GM12878 (cell line): Measurements from ENCODE around the gene SH2D3A. TPM values are rescaled to one million over a fixed set of nuclear protein-coding genes. Genes with fewer than 3 reads are reported as not detected.

Experiments
- ATAC-seq: fragments of 200-7000 bp; cut with Tn5 transposase; 3 replicates; pipeline ENCODE4 v1.9.1; 2020; ENCODE audit warnings: mild to moderate bottlenecking, moderate library complexity
- BruUV-seq: library from RNA; stranded (reverse); fragments of 400-500 nt; replicated peaks from 2 replicates; lab custom pipeline; 2021; lab: Mats Ljungman, UMichigan
- CTCF ChIA-PET: fragments of 300-600 bp; sonication (Branson Sonifier 250); formaldehyde crosslinking; extraction: SDS; loops from one replicate; lab custom pipeline; 2021; ENCODE audit warnings: inconsistent platforms; lab: Yijun Ruan, JAX
- POLR2A ChIA-PET: fragments of 350-600 bp; formaldehyde crosslinking; extraction: SDS; loops from one replicate; lab custom pipeline; 2021; ENCODE audit warnings: inconsistent platforms; lab: Charles Lee
- RAD21 ChIA-PET: fragments of 300-600 bp; sonication (Branson Sonifier 250); formaldehyde crosslinking; loops from one replicate; lab custom pipeline; 2023; ENCODE audit warnings: antibody characterized with exemption; ENCODE audit not compliant: unreplicated experiment; lab: Charles Lee
- SMC1A ChIA-PET: fragments of 300-600 bp; sonication (Branson Sonifier 250); formaldehyde crosslinking; loops from one replicate; lab custom pipeline; 2023; ENCODE audit not compliant: unreplicated experiment, uncharacterized antibody; lab: Charles Lee
- DNase-seq: peaks from one replicate; pipeline ENCODE4 v3.0.0-alpha.2; 2011; ENCODE audit warnings: low read depth, low spot score
- FAIRE-seq: peaks from 3 replicates; lab custom pipeline; 2011; peaks lifted over from hg19 to GRCh38; lab: Jason Lieb, UNC
- H2AFZ ChIP-seq: 2 replicates; pipeline ENCODE4 v1.6.0; 2011; ENCODE audit warnings: low read depth, low read length, control low read depth; ENCODE audit not compliant: control insufficient read depth
- H3K27ac ChIP-seq: 2 replicates; pipeline ENCODE4 v1.5.1; 2011; ENCODE audit warnings: control low read depth; ENCODE audit not compliant: control insufficient read depth, insufficient read depth
- H3K27me3 ChIP-seq, 2 experiments: replicated peaks in 1 of 2; 2 replicates each; pipeline versions ENCODE4 v1.6.0 to v1.6.1; 2011; ENCODE audit warnings: low read length in 1 of 2; ENCODE audit not compliant: control insufficient read depth in 2 of 2, insufficient read depth in 2 of 2
- H3K36me3 ChIP-seq, 2 experiments: 2 replicates each; pipeline ENCODE4 v1.5.1; 2011; ENCODE audit warnings: low read length in 1 of 2; ENCODE audit not compliant: control insufficient read depth in 2 of 2, insufficient read depth in 2 of 2
- H3K4me1 ChIP-seq: 2 replicates; pipeline ENCODE4 v1.6.1; 2011; ENCODE audit warnings: mild to moderate bottlenecking, low read length, moderate library complexity, mixed read lengths; ENCODE audit not compliant: control insufficient read depth, insufficient read depth
- H3K4me2 ChIP-seq: 2 replicates; pipeline ENCODE4 v1.6.0; 2011; ENCODE audit warnings: control low read depth; ENCODE audit not compliant: control insufficient read depth, insufficient read depth
- H3K4me3 ChIP-seq: fragments of 200-600 bp; sonication (generic); 2 replicates; pipeline ENCODE4 v1.5.1; 2016
- H3K79me2 ChIP-seq: 2 replicates; pipeline ENCODE4 v1.6.0; 2011; ENCODE audit warnings: low read length; ENCODE audit not compliant: control insufficient read depth, insufficient read depth
- H3K9ac ChIP-seq: 2 replicates; pipeline ENCODE4 v1.8.0; 2011; ENCODE audit warnings: low read length, control low read depth, mixed read lengths; ENCODE audit not compliant: control insufficient read depth, insufficient read depth
- H3K9me3 ChIP-seq: replicated peaks from 3 replicates; pipeline ENCODE4 v1.5.1; 2011; ENCODE audit warnings: mild to moderate bottlenecking, low read length; ENCODE audit not compliant: control insufficient read depth, insufficient read depth
- H4K20me1 ChIP-seq: 2 replicates; pipeline ENCODE4 v1.6.0; 2011; ENCODE audit not compliant: control insufficient read depth, insufficient read depth
- CEBPB ChIP-seq, 2 experiments: fragments of 150-350 bp in 1 of 2; IDR thresholded peaks; 2 replicates each; pipeline ENCODE4 v1.6.1; 2012 to 2014; ENCODE audit warnings: low read depth in 2 of 2, low read length in 2 of 2, borderline replicate concordance in 1 of 2, inconsistent platforms in 1 of 2
- CREM ChIP-seq: IDR thresholded peaks from 2 replicates; pipeline ENCODE4 v1.6.1; 2014; ENCODE audit warnings: antibody characterized with exemption, low read depth
- EED ChIP-seq: sonication (generic); IDR thresholded peaks from 2 replicates; pipeline ENCODE4 v1.6.1; 2016; ENCODE audit warnings: antibody characterized with exemption, low read depth
- HDAC2 ChIP-seq: fragments of 200-600 bp; sonication (generic); IDR thresholded peaks from 2 replicates; pipeline ENCODE4 v1.6.1; 2017
- HDAC6 ChIP-seq: fragments of 200-600 bp; sonication (generic); IDR thresholded peaks from one replicate; pipeline ENCODE4 v1.8.0; 2017; ENCODE audit warnings: antibody characterized with exemption; ENCODE audit not compliant: unreplicated experiment
- HDGF ChIP-seq: fragments of 450-650 bp; IDR thresholded peaks from 2 replicates; pipeline ENCODE4 v1.6.1; 2016; ENCODE audit warnings: antibody characterized with exemption
- IKZF1 ChIP-seq: fragments of 450-650 bp; conservative IDR thresholded peaks from 2 replicates; pipeline ENCODE4 v1.6.1; 2017; ENCODE audit warnings: antibody characterized with exemption, mild to moderate bottlenecking
- POU2F2 ChIP-seq: IDR thresholded peaks from 3 replicates; pipeline ENCODE4 v1.6.1; 2011; ENCODE audit warnings: low read depth, mild to moderate bottlenecking, low read length, borderline replicate concordance
- RFX5 ChIP-seq: IDR thresholded peaks from 2 replicates; pipeline ENCODE4 v1.6.1; 2011; ENCODE audit warnings: low read depth, low read length, improper control_type of control experiment
- SMAD5 ChIP-seq: IDR thresholded peaks from 2 replicates; pipeline ENCODE4 v1.6.1; 2016; ENCODE audit warnings: antibody characterized with exemption, low read depth
- SREBF2 ChIP-seq: IDR thresholded peaks from 2 replicates; pipeline ENCODE4 v1.6.1; 2012; ENCODE audit warnings: mild to moderate bottlenecking, low read length
- STAT3 ChIP-seq: IDR thresholded peaks from 2 replicates; pipeline ENCODE4 v1.6.1; 2011; ENCODE audit warnings: low read depth, low read length, improper control_type of control experiment
- WRNIP1 ChIP-seq: IDR thresholded peaks from 2 replicates; pipeline ENCODE4 v1.6.1; 2011; ENCODE audit warnings: low read depth, low read length, improper control_type of control experiment, borderline replicate concordance
- ZNF24 ChIP-seq: fragments of 450-650 bp; IDR thresholded peaks from 2 replicates; pipeline ENCODE4 v1.6.1; 2017; ENCODE audit warnings: antibody characterized with exemption, mild to moderate bottlenecking
- whole genome bisulfite sequencing: methylation state at CpG from one replicate; pipeline ENCODE4 v1.1.6; 2016; ENCODE audit warnings: low lambda C conversion rate; ENCODE audit not compliant: insufficient replicate concordance, insufficient coverage; ENCODE audit errors: missing lambda C conversion rate; 5-methylcytosine and 5-hydroxymethylcytosine counted together
- in situ Hi-C: fragments of 300-500 bp; cut with MboI; formaldehyde crosslinking; loops from 9 replicates; pipeline ENCODE4 v1.14.3; 2018; ENCODE audit warnings: mixed read lengths
- intact Hi-C: fragments of 100-400 bp; cut with micrococcal nuclease; formaldehyde crosslinking; loops from one replicate; pipeline ENCODE4 v1.14.2; 2022; ENCODE audit not compliant: unreplicated experiment
- polyA plus RNA-seq, 11 experiments: library from polyadenylated mRNA; depleted of rRNA in 4 of 11; unstranded in 6 of 11; stranded (reverse) in 5 of 11; fragments of >200 nt; fragmentation: Nextera tagmentation in 4 of 11; fragmentation: Illumina TruSeq in 1 of 11; extraction: Ambion mirVana in 4 of 11; extraction: Trizol in 1 of 11; gene quantifications; 1 replicate in 1 of 11; 2 replicates in 10 of 11; pipeline versions ENCODE4 v1.2.1 to v1.2.3, GENCODE V29; 2011 to 2016; ENCODE audit warnings: inconsistent platforms in 2 of 11, missing spikeins in 2 of 11, low read depth in 1 of 11
- total RNA-seq, 4 experiments: library from RNA; depleted of rRNA in 3 of 4; stranded (reverse); fragments of >200 nt in 3 of 4; fragmentation: Illumina TruSeq in 1 of 4; extraction: Trizol in 1 of 4; gene quantifications; 2 replicates each; pipeline versions ENCODE4 v1.2.1 to v1.2.3, GENCODE V29; 2013 to 2021
- TF ChIP-seq, protein P1 (sequence below): fragments of 150-350 bp; IDR thresholded peaks from 2 replicates; pipeline ENCODE4 v1.6.1; 2016; ENCODE audit warnings: low read depth, low read length
- TF ChIP-seq, protein P2 (sequence below): IDR thresholded peaks from 2 replicates; pipeline ENCODE4 v1.6.1; 2012; ENCODE audit warnings: improper control_type of control experiment, low read depth, low read length; ENCODE audit not compliant: insufficient replicate concordance

Gene SH2D3A
- total and polyA plus RNA-seq, 10 of the 15 experiments (the other 5 are each of a cell fraction or from before 2014, with no cell fraction given): 0.77 to 24.4 (median 9.5) TPM

DNA sequence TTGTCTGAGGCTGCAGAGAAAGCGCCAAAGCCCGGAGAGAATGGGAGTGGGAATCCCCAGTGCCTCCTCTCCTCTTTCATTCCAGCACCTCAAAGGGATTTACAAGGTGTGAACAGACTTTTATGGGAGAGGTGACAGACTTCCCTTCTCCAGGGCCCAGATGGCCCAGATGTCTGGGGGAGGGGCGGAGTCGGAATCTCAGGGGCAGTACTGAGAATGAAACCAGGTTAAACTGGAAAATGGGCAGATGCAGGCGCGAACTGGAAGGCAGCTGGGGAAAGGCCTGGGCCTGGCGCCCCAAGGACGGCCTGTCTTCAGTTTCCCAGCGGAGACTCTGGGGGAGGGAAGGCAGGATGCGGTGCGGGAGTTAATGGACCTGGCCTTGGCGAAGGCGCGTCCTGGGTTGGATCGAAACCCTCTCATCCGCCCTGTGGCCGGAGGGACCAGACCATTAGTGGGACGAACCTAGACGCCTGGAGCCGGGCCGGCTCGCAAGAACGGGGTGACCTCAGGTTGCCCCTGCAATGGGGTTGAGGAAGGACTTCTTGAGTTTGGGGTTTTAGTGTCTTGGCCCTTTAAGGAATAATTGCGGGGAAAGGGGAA, 28.3 kb downstream of the SH2D3A start:
- no peaks in the 10 kb centered on the region for H4K20me1 ChIP-seq
- peaks cover 4% of the 10 kb centered on the region in 2 experiments; a peak in 3 of 4 replicates for H3K36me3 ChIP-seq
- ChIA-PET POLR2A (interaction anchor here (1.1 to 4.0 kb wide), 7 partner anchors 10 to 222 kb away, joined by 4 to 25 read pairs (median 13); partner anchors contain the start of genes SH2D3A, TNFSF14 and VAV1), SMC1A (interaction anchor here (1.1 to 4.0 kb wide), 14 partner anchors 10 to 221 kb away, joined by 3 to 55 read pairs (median 8); partner anchors contain the start of genes TNFSF14 and VAV1), RAD21 (interaction anchor here (1.1 to 5.1 kb wide), 16 partner anchors 11 to 360 kb away, joined by 3 to 76 read pairs (median 8); partner anchors contain the start of gene VAV1), CTCF (interaction anchor here (0.6 to 5.5 kb wide), 25 partner anchors 10 to 613 kb away, joined by 3 to 104 read pairs (median 7); partner anchors contain the start of genes C3, SH2D3A, TNFSF14 and VAV1)
- ATAC-seq: no peak
- H3K27ac ChIP-seq: peak overlapping the region; percentile 71
- H3K4me1 ChIP-seq: peaks cover 30% of the 10 kb centered on the region
- H3K9me3 ChIP-seq: no peaks in the 10 kb centered on the region
- peak overlapping the region; percentile 65 for H3K4me3 ChIP-seq
- DNase-seq: no peak
- no peaks in the 10 kb centered on the region for H3K27me3 ChIP-seq
- WGBS: 15% methylated on average over 24 of the region's 24 CpGs
- H3K9ac ChIP-seq: peak overlapping the region; percentile 85
- FAIRE-seq: no peak
- in situ Hi-C loops: loop anchor here (5.0 kb wide), 2 partner anchors 123 to 222 kb away; no protein-coding TSS in a partner anchor
- H3K4me2 ChIP-seq: peak overlapping the region; percentile 100
- intact Hi-C loops: loop anchor here (1.0 to 2.0 kb wide), 3 partner anchors 28 to 222 kb away; partner anchors contain the start of gene SH2D3A
- BruUV-seq: no TSS peak
- peak overlapping the region; percentile 90 for H2AFZ ChIP-seq
- H3K79me2 ChIP-seq: peaks cover 44% of the 10 kb centered on the region
- TF ChIP-seq IKZF1 (peak; percentile 25; the same call in 1 of the 2 replicates), SMAD5 (no peak), STAT3 (no peak), EED (peak; percentile 60; the same call in 1 of the 2 replicates), SREBF2 (no peak), POU2F2 (no peak), HDAC2 (no peak), RFX5 (no peak), HDAC6 (no peak), HDGF (peak; percentile 22; the same call in 1 of the 2 replicates), WRNIP1 (no peak), CREM (no peak), CEBPB (IDR thresholded peaks at IDR 0.05; ENCODE audit: borderline replicate concordance in 1 of 2, low read depth in 2 of 2, low read length in 2 of 2) (no peak), ZNF24 (no peak)
- TF ChIP-seq, protein P1, sequence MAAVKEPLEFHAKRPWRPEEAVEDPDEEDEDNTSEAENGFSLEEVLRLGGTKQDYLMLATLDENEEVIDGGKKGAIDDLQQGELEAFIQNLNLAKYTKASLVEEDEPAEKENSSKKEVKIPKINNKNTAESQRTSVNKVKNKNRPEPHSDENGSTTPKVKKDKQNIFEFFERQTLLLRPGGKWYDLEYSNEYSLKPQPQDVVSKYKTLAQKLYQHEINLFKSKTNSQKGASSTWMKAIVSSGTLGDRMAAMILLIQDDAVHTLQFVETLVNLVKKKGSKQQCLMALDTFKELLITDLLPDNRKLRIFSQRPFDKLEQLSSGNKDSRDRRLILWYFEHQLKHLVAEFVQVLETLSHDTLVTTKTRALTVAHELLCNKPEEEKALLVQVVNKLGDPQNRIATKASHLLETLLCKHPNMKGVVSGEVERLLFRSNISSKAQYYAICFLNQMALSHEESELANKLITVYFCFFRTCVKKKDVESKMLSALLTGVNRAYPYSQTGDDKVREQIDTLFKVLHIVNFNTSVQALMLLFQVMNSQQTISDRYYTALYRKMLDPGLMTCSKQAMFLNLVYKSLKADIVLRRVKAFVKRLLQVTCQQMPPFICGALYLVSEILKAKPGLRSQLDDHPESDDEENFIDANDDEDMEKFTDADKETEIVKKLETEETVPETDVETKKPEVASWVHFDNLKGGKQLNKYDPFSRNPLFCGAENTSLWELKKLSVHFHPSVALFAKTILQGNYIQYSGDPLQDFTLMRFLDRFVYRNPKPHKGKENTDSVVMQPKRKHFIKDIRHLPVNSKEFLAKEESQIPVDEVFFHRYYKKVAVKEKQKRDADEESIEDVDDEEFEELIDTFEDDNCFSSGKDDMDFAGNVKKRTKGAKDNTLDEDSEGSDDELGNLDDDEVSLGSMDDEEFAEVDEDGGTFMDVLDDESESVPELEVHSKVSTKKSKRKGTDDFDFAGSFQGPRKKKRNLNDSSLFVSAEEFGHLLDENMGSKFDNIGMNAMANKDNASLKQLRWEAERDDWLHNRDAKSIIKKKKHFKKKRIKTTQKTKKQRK: no peak
- TF ChIP-seq, protein P2, sequence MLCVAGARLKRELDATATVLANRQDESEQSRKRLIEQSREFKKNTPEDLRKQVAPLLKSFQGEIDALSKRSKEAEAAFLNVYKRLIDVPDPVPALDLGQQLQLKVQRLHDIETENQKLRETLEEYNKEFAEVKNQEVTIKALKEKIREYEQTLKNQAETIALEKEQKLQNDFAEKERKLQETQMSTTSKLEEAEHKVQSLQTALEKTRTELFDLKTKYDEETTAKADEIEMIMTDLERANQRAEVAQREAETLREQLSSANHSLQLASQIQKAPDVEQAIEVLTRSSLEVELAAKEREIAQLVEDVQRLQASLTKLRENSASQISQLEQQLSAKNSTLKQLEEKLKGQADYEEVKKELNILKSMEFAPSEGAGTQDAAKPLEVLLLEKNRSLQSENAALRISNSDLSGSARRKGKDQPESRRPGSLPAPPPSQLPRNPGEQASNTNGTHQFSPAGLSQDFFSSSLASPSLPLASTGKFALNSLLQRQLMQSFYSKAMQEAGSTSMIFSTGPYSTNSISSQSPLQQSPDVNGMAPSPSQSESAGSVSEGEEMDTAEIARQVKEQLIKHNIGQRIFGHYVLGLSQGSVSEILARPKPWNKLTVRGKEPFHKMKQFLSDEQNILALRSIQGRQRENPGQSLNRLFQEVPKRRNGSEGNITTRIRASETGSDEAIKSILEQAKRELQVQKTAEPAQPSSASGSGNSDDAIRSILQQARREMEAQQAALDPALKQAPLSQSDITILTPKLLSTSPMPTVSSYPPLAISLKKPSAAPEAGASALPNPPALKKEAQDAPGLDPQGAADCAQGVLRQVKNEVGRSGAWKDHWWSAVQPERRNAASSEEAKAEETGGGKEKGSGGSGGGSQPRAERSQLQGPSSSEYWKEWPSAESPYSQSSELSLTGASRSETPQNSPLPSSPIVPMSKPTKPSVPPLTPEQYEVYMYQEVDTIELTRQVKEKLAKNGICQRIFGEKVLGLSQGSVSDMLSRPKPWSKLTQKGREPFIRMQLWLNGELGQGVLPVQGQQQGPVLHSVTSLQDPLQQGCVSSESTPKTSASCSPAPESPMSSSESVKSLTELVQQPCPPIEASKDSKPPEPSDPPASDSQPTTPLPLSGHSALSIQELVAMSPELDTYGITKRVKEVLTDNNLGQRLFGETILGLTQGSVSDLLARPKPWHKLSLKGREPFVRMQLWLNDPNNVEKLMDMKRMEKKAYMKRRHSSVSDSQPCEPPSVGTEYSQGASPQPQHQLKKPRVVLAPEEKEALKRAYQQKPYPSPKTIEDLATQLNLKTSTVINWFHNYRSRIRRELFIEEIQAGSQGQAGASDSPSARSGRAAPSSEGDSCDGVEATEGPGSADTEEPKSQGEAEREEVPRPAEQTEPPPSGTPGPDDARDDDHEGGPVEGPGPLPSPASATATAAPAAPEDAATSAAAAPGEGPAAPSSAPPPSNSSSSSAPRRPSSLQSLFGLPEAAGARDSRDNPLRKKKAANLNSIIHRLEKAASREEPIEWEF: no peak
